Measurements from ENCODE around the gene DDN.

DDN gene

DNA sequence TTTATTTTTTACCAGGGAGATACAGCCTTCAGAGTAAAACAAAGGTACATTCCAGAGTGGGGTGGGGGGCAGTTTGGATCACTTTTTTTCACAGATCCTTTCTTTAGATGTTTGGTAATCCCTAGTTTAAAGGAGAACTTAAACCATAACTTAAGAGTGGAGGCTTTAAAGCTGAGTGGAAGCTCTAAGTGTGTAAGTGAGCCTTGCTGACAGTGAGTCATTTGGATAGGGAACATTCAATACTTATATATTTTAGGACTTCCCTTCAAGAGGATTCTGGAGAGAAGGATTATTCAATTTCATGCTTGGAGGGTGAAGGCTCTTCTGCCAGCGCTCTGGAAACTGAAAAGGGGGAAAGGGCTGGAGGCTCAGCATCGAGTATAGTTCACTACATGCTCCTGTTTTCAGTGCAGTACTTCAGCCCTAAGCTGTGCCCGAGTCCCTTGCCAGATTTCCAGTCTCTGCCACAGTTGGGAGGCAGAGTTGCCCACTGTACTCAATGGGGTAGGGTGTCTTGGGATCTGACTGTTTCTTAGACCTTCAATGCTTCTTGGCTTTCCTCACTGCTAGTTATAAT lies 11.0 kb upstream of the DDN start:
- no peak for DNase-seq

DNA sequence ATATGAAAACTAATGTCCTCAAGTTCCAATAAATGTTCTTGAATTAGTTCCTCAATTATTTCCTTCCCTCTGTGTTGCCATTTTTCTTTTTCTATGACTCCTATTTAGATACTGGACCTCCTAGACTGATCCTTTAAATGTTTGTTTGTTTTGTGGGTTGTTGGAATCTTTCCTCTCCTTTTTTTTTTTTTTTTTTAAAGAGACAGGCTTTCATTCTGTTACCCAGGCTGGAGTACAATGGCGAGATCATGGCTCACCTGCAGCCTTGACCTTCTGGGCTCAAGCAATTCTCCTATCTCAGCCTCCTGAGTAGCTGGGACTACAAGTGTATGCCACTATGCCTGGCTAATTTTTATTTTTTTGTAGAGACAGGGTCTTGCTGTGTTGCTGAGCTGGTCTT lies 9.8 kb upstream of the DDN start:
- no peak for DNase-seq

DNA sequence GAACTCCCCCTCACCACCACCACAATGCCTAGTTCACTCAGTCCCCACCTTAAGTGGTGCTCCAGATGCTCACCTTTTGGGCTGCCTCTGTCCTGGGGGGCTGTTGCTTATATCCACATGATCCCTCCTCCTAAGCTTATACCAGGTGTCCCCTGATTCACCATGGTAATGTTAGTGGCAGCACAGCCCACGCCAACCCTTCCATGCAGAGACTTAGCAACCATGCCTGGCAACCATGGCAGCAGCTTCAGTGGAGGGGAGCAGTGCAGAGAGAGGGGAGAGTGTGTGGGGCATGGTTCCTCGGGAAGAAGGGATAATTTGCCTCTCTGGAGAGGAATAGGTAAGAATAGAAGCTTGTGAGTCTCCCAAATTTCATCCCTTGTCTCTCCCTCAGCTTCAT lies 1.2 kb upstream of the DDN start:
- DNase-seq, result no peak

- DNase-seq, result peak; percentile 9
Measured at GRCh38 chr12:48998497-48999353, 450 bp downstream of the DDN start.

GRCh38 chr12:48997719-48998496 lies 1.3 kb downstream of the DDN start:
- no peak for DNase-seq

GRCh38 chr12:48996794-48997718 lies 2.1 kb downstream of the DDN start:
- peak; percentile 52 for DNase-seq

GRCh38 chr12:48995086-48995879 lies 3.9 kb downstream of the DDN start:
- DNase-seq, result peak; percentile 17

DNA sequence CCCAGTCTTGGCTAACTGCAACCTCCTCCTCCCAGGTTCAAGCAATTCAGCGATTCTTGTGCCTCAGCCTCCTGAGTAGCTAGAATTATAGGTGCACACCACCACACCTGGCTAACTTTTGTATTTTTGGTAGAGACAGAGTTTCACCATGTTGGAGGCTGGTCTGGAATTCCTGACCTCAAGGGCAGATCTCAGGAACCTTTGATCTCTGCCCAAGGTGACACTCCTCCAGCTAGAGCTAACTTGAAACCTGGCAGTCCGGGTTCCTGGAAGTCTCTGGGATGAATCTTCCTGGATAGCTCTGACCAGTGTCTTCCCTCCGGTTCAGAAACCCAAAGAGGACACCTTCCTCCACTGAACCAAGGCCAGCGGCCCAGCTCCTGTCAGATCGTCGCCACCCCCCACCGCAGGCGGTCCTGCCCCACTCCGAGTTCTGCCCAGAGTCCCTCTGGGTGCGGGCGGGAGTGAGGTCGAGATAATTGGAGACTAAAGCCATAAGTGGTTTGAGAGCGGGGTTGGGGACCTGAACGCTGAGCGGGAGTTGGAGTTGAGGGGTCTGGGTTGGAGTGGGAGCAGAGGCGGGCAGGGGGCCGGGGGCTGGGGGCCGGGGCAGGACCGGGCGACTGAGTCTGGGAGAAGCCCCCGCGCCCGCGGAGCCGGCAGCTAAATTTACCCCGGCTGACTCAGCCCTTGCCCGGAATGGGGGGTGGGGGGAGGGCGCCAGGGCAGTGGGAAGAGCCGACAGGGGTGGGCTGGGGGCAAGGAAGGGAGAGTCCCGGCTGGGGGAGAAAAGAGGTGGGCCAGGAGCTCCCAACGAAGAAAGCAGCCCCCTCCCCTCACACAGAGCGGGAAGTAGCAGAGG lies 4.7 kb downstream of the DDN start:
- no peak for DNase-seq

DNA sequence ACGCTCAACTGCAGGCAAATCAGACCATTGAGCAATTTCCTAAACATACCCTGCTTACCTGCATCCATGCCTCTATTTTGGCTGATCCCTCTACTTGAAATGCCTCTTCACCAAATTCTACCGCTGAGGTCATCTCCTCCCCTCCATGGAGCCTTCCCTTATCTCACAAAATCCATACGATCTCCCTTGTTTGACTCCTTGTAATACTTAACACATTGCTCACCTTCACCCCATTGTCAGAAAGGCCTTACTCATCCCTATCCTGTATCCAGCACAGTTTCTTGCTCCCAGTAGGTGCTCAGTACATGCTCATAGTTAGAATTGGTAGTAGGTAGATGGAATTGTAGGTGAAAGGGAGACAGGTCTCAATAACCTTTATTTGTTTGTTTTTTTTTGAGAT lies 5.4 kb downstream of the DDN start:
- no peak for DNase-seq

DNA sequence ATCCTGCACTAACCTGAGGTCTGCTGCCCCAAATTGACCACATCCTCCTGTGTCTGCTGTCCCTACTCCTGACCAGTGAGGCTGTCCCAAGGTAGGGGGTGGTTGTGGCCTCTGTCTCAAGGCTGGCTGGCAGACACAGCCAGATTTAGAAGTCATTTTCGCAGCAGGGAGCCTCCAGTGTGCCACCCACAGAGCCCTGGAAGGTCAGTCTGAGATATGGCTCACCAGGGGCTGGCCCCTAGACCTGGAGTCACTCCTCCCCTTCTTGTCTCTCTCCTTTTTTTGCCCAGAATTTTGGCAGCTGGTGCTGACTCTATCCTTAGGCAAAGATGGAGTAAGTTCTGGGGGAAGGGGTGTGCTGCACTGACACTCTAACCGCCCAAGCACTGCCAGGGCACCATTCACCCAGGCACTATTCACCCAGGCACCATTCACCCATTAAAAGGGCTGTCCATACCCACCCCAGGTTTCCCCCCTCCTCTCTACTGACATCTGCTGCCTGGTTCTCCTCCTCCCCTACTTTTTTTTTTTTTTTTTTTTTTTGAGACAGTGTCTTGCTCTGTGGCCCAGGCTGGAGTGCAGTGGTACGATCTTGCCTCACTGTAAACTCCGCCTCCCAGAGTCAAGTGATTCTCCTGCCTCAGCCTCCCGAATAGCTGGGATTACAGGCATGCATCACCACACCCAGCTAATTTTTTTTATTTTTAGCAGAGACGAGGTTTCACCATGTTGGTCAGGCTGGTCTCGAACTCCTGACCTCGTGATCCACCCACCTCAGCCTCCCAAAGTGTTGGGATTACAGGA lies 7.7 kb downstream of the DDN start:
- no peak for DNase-seq

GRCh38 chr12:48990552-48990951 lies 8.6 kb downstream of the DDN start:
- no peak for DNase-seq

GRCh38 chr12:48988030-48988649 lies 11.0 kb downstream of the DDN start:
- DNase-seq, result no peak

DNA sequence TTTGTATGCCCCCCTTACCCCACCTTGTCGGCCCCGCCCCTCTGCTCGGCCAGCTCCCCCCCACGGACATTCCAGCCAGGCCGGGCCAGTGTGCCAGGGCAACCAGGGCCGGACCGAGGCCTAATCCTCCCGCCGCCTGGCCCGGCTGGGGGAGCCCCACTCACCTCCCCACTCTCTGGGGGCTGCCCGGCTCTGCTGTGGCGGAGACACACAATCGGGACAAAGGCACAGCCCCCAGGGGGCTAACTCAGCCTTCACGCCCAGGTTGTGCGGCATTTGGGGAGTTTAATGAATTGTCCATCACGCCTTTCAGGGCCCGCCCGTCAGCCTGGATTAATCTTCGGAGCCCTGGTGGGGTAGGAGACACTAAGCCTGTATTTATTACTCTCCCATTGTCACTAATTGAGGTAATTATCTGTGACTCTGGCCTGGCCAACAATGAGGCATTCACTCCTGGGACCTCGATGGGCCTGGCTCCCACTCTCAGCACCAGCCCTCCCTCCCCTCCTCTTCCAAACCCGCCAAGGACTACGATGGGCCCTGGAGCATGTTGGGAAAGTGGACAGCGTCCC lies 12.4 kb downstream of the DDN start:
- no peak for DNase-seq

DNA sequence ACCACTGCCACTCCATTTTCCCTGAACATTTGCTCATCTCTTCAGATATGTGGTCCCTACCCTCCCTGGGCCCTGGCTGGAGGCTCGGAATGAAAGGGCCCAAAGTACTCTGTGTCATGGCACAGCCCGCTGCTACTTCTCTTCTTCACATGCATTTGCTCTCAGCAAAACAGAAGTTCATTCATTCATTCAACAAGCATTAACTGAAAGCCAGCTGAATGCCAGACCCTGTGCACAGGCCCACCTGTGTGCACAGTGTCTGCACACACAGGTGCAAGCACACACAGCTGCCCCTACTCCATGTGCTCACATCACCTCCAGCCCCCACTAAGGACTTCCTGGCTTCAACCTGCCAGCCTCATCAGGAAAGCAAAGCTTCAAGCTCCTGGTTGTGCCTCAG lies 13.3 kb downstream of the DDN start:
- DNase-seq, result no peak

- DNase-seq, result no peak
Measured at GRCh38 chr12:48985475-48985897, 13.7 kb downstream of the DDN start.

- DNase-seq, result no peak
Measured at GRCh38 chr12:48982397-48983080, 16.6 kb downstream of the DDN start.

GRCh38 chr12:48981757-48982157 lies 17.4 kb downstream of the DDN start:
- DNase-seq, result no peak

- DNase-seq, result no peak
Measured at GRCh38 chr12:48980953-48981756, 18.0 kb downstream of the DDN start.
